Trophoblast cell (in vitro differentiated cells and primary cell): ENCODE results near the gene PLXDC1. TPM values are rescaled to one million over a fixed set of nuclear protein-coding genes. Genes with fewer than 3 reads are reported as not detected.

ENCODE experiments used
- DNase-seq, 2 donors: peaks; one replicate each; pipeline ENCODE4 v3.0.0-alpha.2; 2016
- H2AFZ ChIP-seq: 2 replicates; pipeline ENCODE4 v1.6.1; 2013; ENCODE audit warnings: low read length, moderate library complexity, mild to moderate bottlenecking; ENCODE audit not compliant: insufficient read depth, poor library complexity
- H2AK5ac ChIP-seq: 2 replicates; pipeline ENCODE4 v1.6.1; 2013; ENCODE audit warnings: mild to moderate bottlenecking, low read length
- H2BK120ac ChIP-seq: 2 replicates; pipeline ENCODE4 v1.6.1; 2013; ENCODE audit warnings: low read length, mild to moderate bottlenecking, moderate library complexity; ENCODE audit not compliant: insufficient read depth, poor library complexity
- H2BK12ac ChIP-seq: 2 replicates; pipeline ENCODE4 v1.6.1; 2013; ENCODE audit warnings: mild to moderate bottlenecking, low read length, moderate library complexity
- H2BK5ac ChIP-seq: 2 replicates; pipeline ENCODE4 v1.6.1; 2013; ENCODE audit warnings: low read length, low read depth, moderate library complexity, mild to moderate bottlenecking; ENCODE audit not compliant: poor library complexity
- H3K14ac ChIP-seq: 2 replicates; pipeline ENCODE4 v1.6.1; 2013; ENCODE audit warnings: mild to moderate bottlenecking, low read length
- H3K18ac ChIP-seq: 2 replicates; pipeline ENCODE4 v1.6.1; 2013; ENCODE audit warnings: mild to moderate bottlenecking, low read length
- H3K23ac ChIP-seq: 2 replicates; pipeline ENCODE4 v1.6.1; 2013; ENCODE audit warnings: low read length
- H3K27ac ChIP-seq: 2 replicates; pipeline ENCODE4 v1.5.1; 2013; ENCODE audit warnings: low read depth, mild to moderate bottlenecking, inconsistent platforms, low read length, moderate library complexity
- H3K27me3 ChIP-seq: 2 replicates; pipeline ENCODE4 v1.6.1; 2013; ENCODE audit warnings: inconsistent platforms, mild to moderate bottlenecking, low read length, moderate library complexity; ENCODE audit not compliant: insufficient read depth
- H3K36me3 ChIP-seq, 2 experiments: 1 replicate in 1 of 2; 2 replicates in 1 of 2; pipeline ENCODE4 v1.6.1; 2013; ENCODE audit warnings: low read length in 2 of 2, mild to moderate bottlenecking in 2 of 2, moderate library complexity in 1 of 2; ENCODE audit not compliant: insufficient read depth in 2 of 2, control insufficient read depth in 1 of 2
- H3K4ac ChIP-seq: 2 replicates; pipeline ENCODE4 v1.6.1; 2013; ENCODE audit warnings: low read depth, mild to moderate bottlenecking, low read length, moderate library complexity
- H3K4me1 ChIP-seq, 2 experiments: 1 replicate in 1 of 2; 2 replicates in 1 of 2; pipeline ENCODE4 v1.6.1; 2013; ENCODE audit warnings: low read length in 2 of 2, mild to moderate bottlenecking in 2 of 2, moderate library complexity in 1 of 2; ENCODE audit not compliant: insufficient read depth in 2 of 2, control insufficient read depth in 1 of 2
- H3K4me2 ChIP-seq: 2 replicates; pipeline ENCODE4 v1.6.1; 2013; ENCODE audit warnings: inconsistent platforms, mild to moderate bottlenecking, low read length, moderate library complexity
- H3K4me3 ChIP-seq: 2 replicates; pipeline ENCODE4 v1.5.1; 2013; ENCODE audit warnings: mild to moderate bottlenecking, low read depth, low read length, inconsistent platforms
- H3K79me1 ChIP-seq: one replicate; pipeline ENCODE4 v1.6.1; 2013; ENCODE audit warnings: low read length
- H3K79me2 ChIP-seq: 2 replicates; pipeline ENCODE4 v1.6.1; 2013; ENCODE audit warnings: low read length, mild to moderate bottlenecking; ENCODE audit not compliant: control insufficient read depth, insufficient read depth, poor library complexity
- H3K9ac ChIP-seq: 2 replicates; pipeline ENCODE4 v1.6.1; 2013; ENCODE audit warnings: mild to moderate bottlenecking, low read length
- H3K9me3 ChIP-seq: 2 replicates; pipeline ENCODE4 v1.6.1; 2013; ENCODE audit warnings: low read depth, mild to moderate bottlenecking, control low read depth, inconsistent platforms, low read length; ENCODE audit not compliant: insufficient read depth
- H4K12ac ChIP-seq: 2 replicates; pipeline ENCODE4 v1.6.1; 2013; ENCODE audit warnings: low read depth, mild to moderate bottlenecking, low read length, moderate library complexity
- H4K8ac ChIP-seq: 2 replicates; pipeline ENCODE4 v1.6.1; 2013; ENCODE audit warnings: low read depth, mild to moderate bottlenecking, low read length, moderate library complexity
- H4K91ac ChIP-seq: one replicate; pipeline ENCODE4 v1.6.1; 2013; ENCODE audit warnings: low read depth, mild to moderate bottlenecking, low read length, moderate library complexity
- WGBS: extraction: QIAGEN DNeasy Blood & Tissue Kit; methylation state at CpG from one replicate; pipeline ENCODE4 v1.1.7; 2013; ENCODE audit warnings: missing lambda C conversion rate; ENCODE audit not compliant: insufficient read length, insufficient coverage; ENCODE audit errors: extremely low coverage; 5-methylcytosine and 5-hydroxymethylcytosine counted together
- polyA plus RNA-seq: library from polyadenylated mRNA; stranded (reverse); fragments of 200-250 nt; gene quantifications from 2 replicates; pipeline ENCODE4 v1.2.3, GENCODE V29; 2013

PLXDC1 gene
- polyA plus RNA-seq = 0.40 and 0.55 TPM in 2 replicates

- no peak within 1 kb of the TSS for H3K14ac ChIP-seq
- no peak within 1 kb of the TSS for H4K12ac ChIP-seq
- H3K27me3 ChIP-seq = peaks cover 19% of the 10 kb centered on the region
- no peak within 1 kb of the TSS for H3K9ac ChIP-seq
- peaks cover 3% of the 10 kb centered on the region for H3K79me1 ChIP-seq
- no peak for DNase-seq
- peaks cover 5 to 14% of the 10 kb centered on the region in 2 experiments for H3K4me1 ChIP-seq
- H3K4me2 ChIP-seq = peak within 1 kb of the TSS; percentile 83
- peaks cover 3% of the 10 kb centered on the region for H3K9me3 ChIP-seq
- H3K18ac ChIP-seq = no peak within 1 kb of the TSS
- H3K23ac ChIP-seq = no peak within 1 kb of the TSS
- no peak within 1 kb of the TSS for H2BK5ac ChIP-seq
- no peak within 1 kb of the TSS for H4K91ac ChIP-seq
- no peak within 1 kb of the TSS for H4K8ac ChIP-seq
- H2AFZ ChIP-seq = peak within 1 kb of the TSS; percentile 66
- WGBS = no CpG with 5 or more reads among the region's 68 CpGs
- peak within 1 kb of the TSS; percentile 43 for H3K4me3 ChIP-seq
- no peaks in the 10 kb centered on the region for H3K36me3 ChIP-seq
- no peak within 1 kb of the TSS for H3K4ac ChIP-seq
- H2AK5ac ChIP-seq = no peak within 1 kb of the TSS
- H2BK12ac ChIP-seq = no peak within 1 kb of the TSS
- no peak within 1 kb of the TSS for H2BK120ac ChIP-seq
- H3K79me2 ChIP-seq = peaks cover 2% of the 10 kb centered on the region
- no peak within 1 kb of the TSS for H3K27ac ChIP-seq
Observed at GRCh38 chr17:39151150-39151942, at the start of gene PLXDC1. Gene PLXDC1 (minus strand): TSS chr17:39151637. CDS start chr17:39151437, 200 bp downstream.

- Histone ChIP-seq H3K79me2 (peaks cover 9% of the 10 kb centered on the region), H3K23ac (no peak overlapping the region), H3K4me3 (peak overlapping the region; percentile 59), H3K18ac (no peak overlapping the region), H4K8ac (peak overlapping the region; percentile 47), H3K36me3 (peaks cover 31 to 41% of the 10 kb centered on the region in 2 experiments), H3K9me3 (no peaks in the 10 kb centered on the region), H4K12ac (peak overlapping the region; percentile 41), H3K9ac (peak overlapping the region; percentile 100), H2AK5ac (no peak overlapping the region), H2AFZ (no peak overlapping the region), H3K4ac (peak overlapping the region; percentile 41), H3K4me1 (peaks cover 12 to 17% of the 10 kb centered on the region in 2 experiments), H2BK12ac (no peak overlapping the region), H3K79me1 (peaks cover 7% of the 10 kb centered on the region), H2BK5ac (no peak overlapping the region), H4K91ac (no peak overlapping the region), H3K27ac (peak overlapping the region; percentile 80), H3K27me3 (no peaks in the 10 kb centered on the region), H3K14ac (no peak overlapping the region), H2BK120ac (no peak overlapping the region), H3K4me2 (peak overlapping the region; percentile 89)
- WGBS = no CpG with 5 or more reads among the region's 11 CpGs
- no peak for DNase-seq
Observed at GRCh38 chr17:39200957-39201510, 49.6 kb upstream of the PLXDC1 start.

GRCh38 chr17:39200070-39200879 lies 48.8 kb upstream of the PLXDC1 start, which contains the start of gene RPL19:
Gene RPL19 (plus strand): TSS chr17:39200283. CDS start chr17:39200345, 62 bp downstream.
- peak within 1 kb of the TSS; percentile 78 for H2AFZ ChIP-seq

GRCh38 chr17:39199820-39200069 lies 48.3 kb upstream of the PLXDC1 start:
- H3K4me3 ChIP-seq = no peak overlapping the region
- no peaks in the 10 kb centered on the region for H3K9me3 ChIP-seq
- H3K23ac ChIP-seq = no peak overlapping the region
- peak overlapping the region; percentile 78 for H4K12ac ChIP-seq
- H3K27me3 ChIP-seq = no peaks in the 10 kb centered on the region
- H2BK12ac ChIP-seq = no peak overlapping the region
- H3K4me2 ChIP-seq = peak overlapping the region; percentile 89
- H2AK5ac ChIP-seq = no peak overlapping the region
- no peak overlapping the region for H2BK120ac ChIP-seq
- peak overlapping the region; percentile 71 for H4K91ac ChIP-seq
- no peak overlapping the region for H3K14ac ChIP-seq
- peak overlapping the region; percentile 92 for H4K8ac ChIP-seq
- no peak overlapping the region for H3K9ac ChIP-seq
- peaks cover 12 to 20% of the 10 kb centered on the region in 2 experiments for H3K4me1 ChIP-seq
- peaks cover 9% of the 10 kb centered on the region for H3K79me2 ChIP-seq
- H3K18ac ChIP-seq = no peak overlapping the region
- peaks cover 28 to 36% of the 10 kb centered on the region in 2 experiments for H3K36me3 ChIP-seq
- peak overlapping the region; percentile 50 for H2AFZ ChIP-seq
- peaks cover 7% of the 10 kb centered on the region for H3K79me1 ChIP-seq
- WGBS = no CpG with 5 or more reads among the region's 10 CpGs
- no peak overlapping the region for H2BK5ac ChIP-seq
- H3K4ac ChIP-seq = no peak overlapping the region
- peak; percentile 82 to 95 for DNase-seq
- no peak overlapping the region for H3K27ac ChIP-seq

More at GRCh38 chr17:39200070-39200879, 48.8 kb upstream of the PLXDC1 start, which contains the start of gene RPL19:
- Histone ChIP-seq H4K12ac (peak within 1 kb of the TSS; percentile 88), H3K23ac (no peak within 1 kb of the TSS), H4K8ac (peak within 1 kb of the TSS; percentile 93), H2BK5ac (peak within 1 kb of the TSS; percentile 89), H2AK5ac (peak within 1 kb of the TSS; percentile 80), H3K79me2 (peaks cover 9% of the 10 kb centered on the region), H2BK120ac (peak within 1 kb of the TSS; percentile 78), H3K27ac (peak within 1 kb of the TSS; percentile 80), H3K9ac (peak within 1 kb of the TSS; percentile 100), H4K91ac (peak within 1 kb of the TSS; percentile 85), H3K18ac (peak within 1 kb of the TSS; percentile 92), H3K4ac (peak within 1 kb of the TSS; percentile 98), H3K4me2 (peak within 1 kb of the TSS; percentile 89), H3K79me1 (peaks cover 7% of the 10 kb centered on the region), H3K14ac (peak within 1 kb of the TSS; percentile 97), H2BK12ac (no peak within 1 kb of the TSS), H3K27me3 (no peaks in the 10 kb centered on the region), H3K36me3 (peaks cover 31 to 41% of the 10 kb centered on the region in 2 experiments), H3K4me3 (peak within 1 kb of the TSS; percentile 96), H3K4me1 (peaks cover 12 to 17% of the 10 kb centered on the region in 2 experiments), H3K9me3 (no peaks in the 10 kb centered on the region)
- no CpG with 5 or more reads among the region's 52 CpGs for WGBS
- DNase-seq = peak; percentile 40 to 50
